Chondrocyte (in vitro differentiated cells): ENCODE results near the gene PDX1. TPM values are rescaled to one million over a fixed set of nuclear protein-coding genes. Genes with fewer than 3 reads are reported as not detected.

Source experiments
- DNase-seq: peaks from one replicate; pipeline ENCODE4 v3.0.0; 2021; ENCODE audit warnings: mixed read lengths, low spot score
- H3K27ac Mint-ChIP-seq: one replicate; pipeline ENCODE4 v1.8.0; 2021; ENCODE audit warnings: mild to moderate bottlenecking, moderate library complexity, mixed read lengths; ENCODE audit not compliant: unreplicated experiment
- H3K27me3 Mint-ChIP-seq: 2 replicates; pipeline ENCODE4 v1.8.0; 2021; ENCODE audit warnings: low read depth, mixed read lengths
- H3K36me3 Mint-ChIP-seq: 2 replicates; pipeline ENCODE4 v1.8.0; 2021; ENCODE audit warnings: low read depth, mixed read lengths
- H3K4me1 Mint-ChIP-seq: 2 replicates; pipeline ENCODE4 v1.8.0; 2021; ENCODE audit warnings: low read depth, mild to moderate bottlenecking, mixed read lengths
- H3K4me3 Mint-ChIP-seq: one replicate; pipeline ENCODE4 v1.8.0; 2021; ENCODE audit warnings: mild to moderate bottlenecking, moderate library complexity, mixed read lengths; ENCODE audit not compliant: unreplicated experiment
- H3K9me3 Mint-ChIP-seq: 2 replicates; pipeline ENCODE4 v1.8.0; 2021; ENCODE audit warnings: low read depth, mixed read lengths
- CTCF ChIP-seq: fragments of 200-600 bp; sonication (generic); IDR thresholded peaks from 2 replicates; pipeline ENCODE4 v1.5.0; 2021; ENCODE audit warnings: antibody characterized with exemption, mild to moderate bottlenecking, moderate library complexity
- total RNA-seq: library from RNA; stranded (reverse); gene quantifications from 3 replicates; pipeline ENCODE4 v1.2.1, GENCODE V29; 2021

Gene PDX1
- total RNA-seq, 1 donor from 2014 or later, result not detected

DNA sequence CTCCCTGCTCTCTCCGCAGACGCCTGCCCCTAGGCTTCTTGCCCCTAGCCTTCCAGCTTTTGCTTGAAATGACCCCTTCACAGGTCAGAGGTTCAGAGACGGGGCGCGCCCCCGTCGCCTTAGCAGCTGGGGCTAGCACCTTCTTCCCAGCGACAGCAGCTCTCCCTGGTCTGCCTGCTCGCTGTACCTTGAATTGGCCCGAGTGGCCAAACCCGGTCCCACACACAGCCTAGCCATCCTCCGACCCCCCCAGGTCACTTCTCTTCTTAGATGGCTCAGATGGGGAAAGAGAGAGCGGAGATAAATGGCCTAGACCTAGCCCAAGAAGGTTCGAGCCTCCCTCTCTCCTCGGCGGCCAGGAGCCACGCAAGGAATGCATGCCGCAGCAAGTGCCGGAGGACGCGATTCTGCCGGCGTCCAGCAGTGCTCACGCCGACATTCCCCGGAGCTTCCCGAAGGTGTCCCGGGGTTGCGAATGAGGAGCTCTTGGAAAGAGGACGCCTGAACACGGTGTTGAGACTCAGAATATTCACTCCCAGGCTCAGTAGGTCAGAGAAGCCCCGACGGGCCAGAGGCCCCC is 48.0 kb downstream of the PDX1 start:
- Mint-ChIP-seq H3K27me3 (peaks cover 81% of the 10 kb centered on the region), H3K4me3 (peak overlapping the region; percentile 19), H3K4me1 (peaks cover 14% of the 10 kb centered on the region), H3K36me3 (no peaks in the 10 kb centered on the region), H3K27ac (no peak overlapping the region), H3K9me3 (no peaks in the 10 kb centered on the region)
- DNase-seq, result no peak
- TF ChIP-seq CTCF, result no peak

GRCh38 chr13:27968316-27969081 is 48.7 kb downstream of the PDX1 start:
- no peak for TF ChIP-seq CTCF
- DNase-seq, result peak; percentile 86
- Mint-ChIP-seq H3K27ac (no peak overlapping the region), H3K4me3 (no peak overlapping the region), H3K9me3 (no peaks in the 10 kb centered on the region), H3K27me3 (peaks cover 81% of the 10 kb centered on the region), H3K4me1 (peaks cover 14% of the 10 kb centered on the region), H3K36me3 (no peaks in the 10 kb centered on the region)

DNA sequence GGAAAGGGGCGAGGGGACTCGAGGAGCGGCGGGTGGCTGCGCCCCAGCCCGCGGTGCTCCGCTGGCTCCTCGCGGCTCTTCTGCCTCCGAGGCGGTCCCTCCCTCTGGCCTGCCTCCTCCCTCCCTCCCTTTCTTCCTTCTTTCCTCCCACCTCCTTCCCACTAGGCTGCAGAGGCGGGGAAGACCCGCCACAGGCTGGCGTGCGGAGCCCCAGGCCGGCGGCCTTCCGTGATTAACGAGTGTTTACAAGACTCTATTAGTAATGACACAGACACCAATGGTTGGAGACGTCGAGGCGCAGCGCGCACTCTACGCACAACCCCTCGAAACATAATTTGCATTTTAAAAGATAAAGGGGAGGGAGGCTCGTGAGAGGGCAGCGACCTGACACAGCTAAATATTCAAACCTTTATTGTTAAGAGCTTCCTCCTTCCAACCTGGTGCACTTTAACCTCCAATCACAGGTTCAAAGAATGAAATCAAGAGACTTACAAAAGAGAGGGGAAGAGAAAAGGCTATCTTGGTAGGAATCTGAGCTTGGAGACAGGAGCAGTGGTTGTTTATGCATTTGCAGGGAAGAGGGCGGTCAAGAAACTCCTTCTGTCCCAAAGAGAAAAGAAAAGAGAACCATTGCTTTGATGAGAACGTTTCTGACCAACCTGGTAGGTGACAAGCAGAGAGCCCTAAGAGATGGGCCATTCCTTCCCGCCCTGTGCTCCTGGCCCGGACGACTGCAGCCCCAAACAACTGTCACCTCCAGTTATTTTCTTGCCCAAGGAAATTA is 49.5 kb downstream of the PDX1 start, which contains the start of gene CDX2:
TSS of gene CDX2 (minus strand) at position 234 of the 784 bp plus-strand sequence. CDS start 309 bp downstream, outside the sequence.
- Mint-ChIP-seq H3K4me1 (peaks cover 14% of the 10 kb centered on the region), H3K27ac (no peak within 1 kb of the TSS), H3K9me3 (no peaks in the 10 kb centered on the region), H3K4me3 (no peak within 1 kb of the TSS), H3K36me3 (no peaks in the 10 kb centered on the region), H3K27me3 (peaks cover 83% of the 10 kb centered on the region)
- TF ChIP-seq CTCF, result no peak
- DNase-seq, result no peak

DNA sequence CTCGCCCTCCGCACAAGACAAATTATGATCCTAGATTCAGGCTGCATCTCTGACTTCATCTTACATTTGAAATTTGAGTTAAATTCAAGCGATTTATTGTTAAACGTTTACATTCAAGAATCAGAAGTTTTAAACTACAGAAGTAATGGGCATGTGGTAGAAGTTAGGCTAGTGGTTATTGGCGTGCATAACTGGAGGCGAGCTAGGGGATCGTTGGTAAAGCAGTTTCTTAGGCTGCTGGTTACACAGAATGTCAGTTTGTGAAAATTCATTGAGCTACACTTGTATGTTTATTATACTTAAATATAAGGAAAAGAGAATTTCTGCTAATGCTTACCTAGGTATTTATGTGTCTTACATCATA is 50.0 kb downstream of the PDX1 start:
- Mint-ChIP-seq H3K4me1 (peaks cover 14% of the 10 kb centered on the region), H3K27me3 (peaks cover 84% of the 10 kb centered on the region), H3K36me3 (no peaks in the 10 kb centered on the region), H3K9me3 (no peaks in the 10 kb centered on the region), H3K27ac (no peak overlapping the region), H3K4me3 (no peak overlapping the region)
- TF ChIP-seq CTCF, result no peak
- no peak for DNase-seq
